GM19035 (cell line): ENCODE data around the gene RIT1.
"Not testable (repeated sequence)": the region's sequence is repeated elsewhere in the genome, so short reads cannot be mapped to it uniquely, and the experiment has no call there.

Experiments used
- ATAC-seq: cut with Tn5 transposase; IDR thresholded peaks from one replicate; pipeline ENCODE4 v1.9.1; 2021; ENCODE audit not compliant: unreplicated experiment

Gene RIT1

DNA sequence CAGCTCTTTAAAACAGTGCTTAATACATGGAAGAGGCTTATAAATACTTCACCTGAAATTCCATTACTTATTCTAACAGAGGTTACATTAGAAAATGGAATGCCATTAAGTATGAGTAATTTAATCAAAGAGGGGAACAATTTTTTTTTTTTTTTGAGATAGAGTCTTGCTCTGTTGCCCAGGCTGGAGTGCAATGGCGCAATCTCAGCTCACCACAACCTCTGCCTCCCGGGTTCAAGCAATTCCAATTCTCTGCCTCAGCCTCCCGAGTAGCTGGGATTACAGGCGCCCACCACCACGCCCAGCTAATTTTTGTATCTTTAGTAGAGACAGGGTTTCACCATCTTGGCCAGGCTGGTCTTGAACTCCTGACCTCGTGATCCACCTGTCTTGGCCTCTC lies 15.5 kb downstream of the RIT1 start:
- not testable (repeated sequence) for ATAC-seq

DNA sequence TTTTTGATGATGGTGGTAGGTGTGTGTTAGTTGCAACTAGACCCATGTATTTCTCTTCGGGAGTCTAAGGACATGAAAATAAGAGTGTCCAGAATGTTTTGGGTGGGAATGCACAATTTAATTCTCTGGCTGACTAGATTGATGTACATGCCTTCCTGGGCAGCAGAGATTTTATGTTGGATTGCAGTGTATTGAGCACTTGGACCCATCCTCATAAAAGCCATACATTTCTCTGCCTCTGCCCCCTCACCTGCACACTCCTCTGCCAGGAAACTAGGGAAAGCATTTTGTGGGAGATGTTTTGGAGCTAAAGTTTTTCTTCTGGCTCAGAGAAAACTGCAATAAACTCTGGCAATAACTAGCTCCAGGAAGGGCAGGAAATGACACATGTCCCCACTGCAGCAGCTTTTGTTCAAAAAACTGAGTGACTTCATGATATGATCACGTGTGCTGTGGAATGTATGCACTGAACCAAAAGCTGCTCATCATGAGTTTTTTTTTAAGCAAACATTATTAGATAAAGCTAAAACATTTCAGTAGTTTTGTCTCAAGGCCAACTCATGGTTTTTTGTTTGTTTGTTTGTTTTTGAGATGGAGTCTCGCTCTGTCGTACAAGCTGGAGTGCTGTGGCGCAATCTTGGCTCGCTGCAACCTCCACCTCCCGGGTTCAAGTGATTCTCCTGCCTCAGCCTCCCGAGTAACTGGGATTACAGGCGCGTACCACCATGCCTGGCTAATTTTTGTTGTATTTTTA lies 17.6 kb downstream of the RIT1 start:
- no peak for ATAC-seq

DNA sequence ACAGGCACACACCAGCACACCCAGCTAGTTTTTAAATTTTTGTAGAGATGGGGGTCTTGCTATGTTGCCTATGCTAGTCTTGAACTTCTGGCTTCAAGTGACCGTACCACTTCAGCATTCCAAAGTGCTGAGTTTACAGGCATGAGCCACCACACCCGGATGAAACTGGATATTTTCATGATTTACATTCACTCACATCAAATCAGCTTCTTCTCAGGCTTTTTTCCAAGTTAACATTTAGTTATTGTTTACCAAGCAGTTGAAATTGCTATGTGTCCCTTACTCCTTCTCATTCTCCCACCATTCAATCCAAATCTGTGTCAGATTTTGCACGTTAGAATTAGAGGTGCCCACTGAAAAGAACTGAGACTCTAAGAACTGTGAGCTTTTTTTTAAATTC lies 18.4 kb downstream of the RIT1 start:
- ATAC-seq: no peak

DNA sequence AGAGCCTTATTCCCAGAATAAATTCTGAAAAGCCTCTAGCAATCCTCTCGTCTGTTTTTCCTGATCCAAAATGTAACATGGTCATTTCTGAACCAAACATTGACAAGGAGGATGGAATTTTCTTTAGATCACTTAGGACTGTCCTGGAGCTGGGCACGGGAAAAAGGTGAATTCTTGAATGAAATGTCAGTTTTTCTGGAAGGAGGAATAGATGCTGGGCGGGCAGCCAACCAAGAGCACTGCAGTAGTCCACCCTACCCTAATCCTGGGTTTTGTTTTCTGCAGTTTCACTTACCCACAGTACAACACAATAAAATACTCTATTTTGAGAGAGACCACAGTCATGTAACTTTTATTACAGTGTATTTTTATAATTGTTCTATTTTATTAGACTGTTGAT lies 20.9 kb downstream of the RIT1 start:
- no peak for ATAC-seq

DNA sequence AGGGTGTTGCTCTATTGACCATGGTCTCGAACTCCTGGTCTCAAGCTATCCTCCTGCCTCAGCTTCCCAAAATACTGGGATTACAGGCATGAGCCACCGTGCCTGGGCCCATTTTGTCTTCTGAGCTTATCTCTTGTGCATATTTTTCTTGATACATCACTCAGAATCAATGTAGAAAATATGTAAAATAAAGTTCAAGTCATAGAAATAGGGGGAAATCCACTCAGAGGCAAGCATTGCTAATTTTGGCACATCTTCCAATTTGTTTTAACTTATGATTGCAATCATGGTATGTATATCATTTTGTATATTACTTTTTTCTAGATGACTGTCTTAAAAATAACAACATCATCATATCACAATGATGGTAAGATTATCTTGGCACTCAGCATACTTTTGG lies 21.6 kb downstream of the RIT1 start:
- no peak for ATAC-seq

DNA sequence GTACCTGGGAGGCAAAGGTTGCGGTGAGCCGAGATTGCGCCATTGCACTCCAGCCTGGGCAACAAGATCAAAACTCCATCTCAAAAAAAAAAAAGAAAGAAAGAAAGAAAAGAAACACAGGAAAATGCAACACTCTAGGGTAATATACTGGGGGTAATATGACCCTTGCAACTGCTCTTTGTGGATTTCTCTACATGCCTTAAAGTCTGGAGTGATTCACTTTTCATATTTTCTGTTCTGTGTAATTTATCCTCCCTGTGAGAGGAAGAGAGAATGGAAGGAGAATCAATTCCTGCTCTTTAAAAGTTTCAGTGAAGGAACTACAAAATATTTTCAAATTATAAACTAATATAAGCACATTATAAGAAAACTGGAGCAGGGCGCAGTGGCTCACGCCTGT lies 22.7 kb downstream of the RIT1 start:
- no peak for ATAC-seq

DNA sequence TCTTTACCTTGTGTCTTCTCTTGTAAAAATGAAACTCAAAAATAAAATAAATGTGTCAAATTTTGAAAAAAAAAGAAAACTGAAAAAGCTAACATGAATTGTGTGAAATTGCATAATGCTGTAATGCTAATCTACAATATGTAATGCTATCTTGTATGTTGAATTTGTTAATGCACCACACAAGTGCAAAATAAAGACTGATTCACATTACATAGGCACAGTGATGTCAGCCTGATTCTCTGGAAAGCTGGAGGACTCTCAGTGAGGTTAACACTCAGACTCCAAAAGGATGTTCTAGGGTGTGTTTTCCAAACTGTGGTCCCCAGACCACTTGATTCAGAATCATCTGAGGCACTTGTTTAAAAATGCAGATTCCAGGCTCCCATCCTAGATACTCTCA lies 26.2 kb downstream of the RIT1 start:
- no peak for ATAC-seq

DNA sequence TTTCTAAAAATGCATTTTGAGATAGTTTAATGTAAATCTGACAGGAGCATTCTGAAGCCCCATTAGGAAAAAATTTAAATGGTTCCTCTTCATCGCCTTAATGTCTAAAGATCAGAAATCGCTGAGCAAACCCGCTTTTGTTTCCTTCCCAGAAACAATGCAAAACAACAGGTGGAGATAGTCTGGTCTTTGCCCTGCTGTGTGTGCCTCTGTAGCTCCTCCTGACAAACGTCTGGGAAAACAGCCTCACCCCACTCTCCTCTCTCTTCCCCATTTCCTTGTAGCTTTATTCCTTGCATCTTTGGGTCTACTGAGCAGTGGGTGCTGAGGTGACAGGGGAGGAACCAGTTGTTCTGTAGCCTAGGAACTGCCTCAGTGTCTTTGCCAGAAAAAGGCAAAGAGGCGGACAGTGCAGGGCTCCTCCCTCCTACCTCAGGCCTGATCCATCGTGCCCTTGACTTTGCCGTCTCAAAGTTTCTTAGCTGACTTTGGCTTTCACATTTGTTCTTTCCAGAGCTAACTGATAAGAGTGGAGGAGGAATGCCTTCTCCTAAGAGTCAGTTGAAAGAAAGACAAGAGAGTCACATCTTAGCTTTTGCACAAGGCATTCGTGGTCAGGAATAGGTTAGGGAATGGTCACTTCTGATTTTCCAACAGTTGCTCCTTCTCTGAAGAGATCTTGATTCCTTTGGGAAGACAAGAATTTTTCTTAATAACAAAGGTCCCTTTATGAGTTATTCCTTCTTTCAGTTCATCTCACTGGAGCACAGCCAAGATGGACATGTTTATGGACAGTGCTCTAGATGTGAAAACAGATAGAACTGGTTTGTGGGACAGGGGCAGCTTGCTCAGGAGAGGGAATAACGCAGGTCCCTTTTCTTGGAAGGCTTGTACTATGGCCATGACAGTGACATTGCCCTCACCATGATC lies 26.9 kb downstream of the RIT1 start:
- ATAC-seq: no peak

DNA sequence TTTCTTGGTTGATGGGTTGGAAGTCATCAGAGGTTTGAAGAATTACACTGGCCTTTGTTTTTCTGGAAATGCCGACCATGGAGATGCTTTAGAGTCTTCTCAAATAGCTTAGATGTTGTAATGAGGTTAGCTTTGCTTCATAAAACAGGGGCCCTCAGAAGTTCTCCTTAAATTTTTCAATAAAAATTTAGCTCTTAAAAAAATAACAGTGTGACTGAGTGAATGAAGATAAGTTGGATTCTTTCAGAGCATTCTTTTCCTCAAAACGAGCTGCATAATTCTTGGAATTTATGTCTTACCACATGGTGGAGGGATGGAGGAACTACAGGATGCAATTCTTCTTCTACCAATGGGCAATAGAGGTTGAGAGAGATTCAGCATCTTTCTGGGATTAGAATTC lies 28.4 kb downstream of the RIT1 start:
- ATAC-seq: no peak

DNA sequence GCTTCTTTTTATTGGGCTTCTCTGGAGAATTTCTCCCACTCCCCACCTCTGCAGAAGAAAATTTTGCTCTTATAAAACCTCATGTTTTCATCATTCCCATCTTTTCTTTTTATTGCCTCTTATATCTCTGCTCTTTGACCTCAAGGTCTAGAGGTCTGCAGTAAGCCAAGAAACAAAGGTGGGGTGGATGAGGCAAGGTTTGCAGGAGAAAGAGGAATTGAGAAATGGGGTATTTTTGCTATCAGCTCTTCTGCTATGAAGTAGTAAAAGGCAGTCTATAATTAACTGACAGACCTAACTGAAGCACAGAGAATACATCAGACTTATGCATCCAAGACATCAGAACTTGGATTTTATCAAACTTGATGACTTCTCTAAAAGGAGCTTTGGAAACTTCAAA lies 28.9 kb downstream of the RIT1 start:
- no peak for ATAC-seq

DNA sequence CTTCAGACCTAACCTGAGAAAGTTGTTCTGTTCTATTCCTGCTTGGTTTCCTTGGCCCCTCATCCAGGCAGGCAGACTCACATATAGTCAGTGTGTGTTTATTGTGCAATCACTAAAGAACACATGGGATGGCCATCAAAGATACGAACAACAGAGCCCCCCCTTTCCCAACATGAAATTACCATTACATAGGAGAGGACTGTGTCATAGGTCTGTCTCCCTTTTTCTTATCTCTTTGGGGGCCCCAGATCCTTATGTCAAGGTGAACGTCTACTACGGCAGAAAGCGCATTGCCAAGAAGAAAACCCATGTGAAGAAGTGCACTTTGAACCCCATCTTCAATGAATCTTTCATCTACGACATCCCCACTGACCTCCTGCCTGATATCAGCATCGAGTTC lies 30.2 kb downstream of the RIT1 start:
- no peak for ATAC-seq

DNA sequence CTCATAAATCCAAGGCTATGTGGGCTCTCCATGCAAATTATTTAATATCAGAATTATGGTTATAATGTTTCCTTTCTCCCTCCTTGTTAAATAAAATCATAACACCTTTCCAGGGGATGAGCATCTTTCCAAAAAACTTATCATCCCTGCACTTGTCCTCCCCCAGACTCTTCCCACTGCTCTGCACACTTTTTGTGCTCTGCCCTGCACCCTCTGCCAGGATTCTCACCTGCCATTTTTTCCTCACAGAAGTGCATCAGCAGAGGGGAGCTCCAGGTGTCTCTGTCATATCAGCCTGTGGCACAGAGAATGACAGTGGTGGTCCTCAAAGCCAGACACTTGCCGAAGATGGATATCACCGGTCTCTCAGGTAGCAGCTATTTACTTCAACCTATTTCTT lies 30.9 kb downstream of the RIT1 start:
- no peak for ATAC-seq

DNA sequence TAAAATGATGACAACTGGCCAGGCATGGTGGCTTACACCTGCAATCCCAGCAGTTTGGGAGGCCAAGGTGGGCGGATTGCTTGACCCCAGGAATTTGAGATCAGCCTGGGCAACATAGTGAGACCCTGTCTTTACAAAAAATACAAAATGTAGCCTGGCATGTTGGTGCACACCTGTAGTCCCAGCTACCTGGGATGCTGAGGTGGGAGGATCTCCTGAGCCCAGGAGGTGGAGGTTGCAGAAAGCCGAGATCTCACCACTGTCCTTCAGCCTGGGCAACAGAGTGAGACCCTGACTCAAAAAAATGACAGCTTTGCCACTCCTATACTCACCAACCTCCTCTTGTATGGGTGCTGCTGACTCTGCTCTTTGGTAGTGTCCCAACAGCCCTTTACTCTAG lies 33.2 kb downstream of the RIT1 start:
- ATAC-seq: no peak

DNA sequence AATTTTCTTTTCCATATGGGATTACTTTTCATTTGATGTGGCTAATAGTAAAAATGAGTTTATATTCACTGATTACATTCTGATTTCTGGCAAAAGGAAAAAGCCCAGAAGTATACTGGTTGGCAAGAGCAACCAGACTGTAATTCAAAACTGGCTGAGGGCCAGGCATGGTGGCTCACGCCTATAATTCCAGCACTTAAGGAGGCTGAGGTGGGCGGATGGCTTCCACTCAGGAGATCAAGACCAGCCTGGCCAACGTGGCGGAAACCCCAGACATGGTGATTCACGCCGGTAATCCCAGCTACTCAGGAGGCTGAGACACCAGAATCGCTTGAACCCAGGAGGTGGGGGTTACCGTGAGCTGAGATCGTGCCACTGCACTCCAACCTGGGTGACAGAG lies 37.3 kb downstream of the RIT1 start:
- no peak for ATAC-seq

DNA sequence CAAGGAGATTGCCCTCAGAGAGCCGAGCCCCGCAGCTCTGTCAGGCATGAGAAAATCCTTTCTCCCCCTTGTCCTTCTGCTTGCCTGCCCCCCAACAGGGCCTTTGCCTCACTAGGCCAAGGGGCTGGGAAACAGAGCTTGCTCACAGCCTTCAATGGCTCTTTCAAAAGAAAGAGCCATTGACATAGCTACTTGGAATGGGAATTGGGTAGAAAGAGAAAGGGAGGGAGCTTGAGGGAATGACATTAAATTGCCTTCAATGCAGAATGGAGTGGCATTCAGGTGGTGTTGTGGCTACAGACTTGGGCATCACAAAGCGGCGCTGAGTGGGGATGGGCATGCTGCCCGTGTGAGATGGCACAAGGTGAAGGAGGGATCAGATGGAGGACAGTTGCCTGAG lies 38.6 kb downstream of the RIT1 start:
- ATAC-seq: no peak

DNA sequence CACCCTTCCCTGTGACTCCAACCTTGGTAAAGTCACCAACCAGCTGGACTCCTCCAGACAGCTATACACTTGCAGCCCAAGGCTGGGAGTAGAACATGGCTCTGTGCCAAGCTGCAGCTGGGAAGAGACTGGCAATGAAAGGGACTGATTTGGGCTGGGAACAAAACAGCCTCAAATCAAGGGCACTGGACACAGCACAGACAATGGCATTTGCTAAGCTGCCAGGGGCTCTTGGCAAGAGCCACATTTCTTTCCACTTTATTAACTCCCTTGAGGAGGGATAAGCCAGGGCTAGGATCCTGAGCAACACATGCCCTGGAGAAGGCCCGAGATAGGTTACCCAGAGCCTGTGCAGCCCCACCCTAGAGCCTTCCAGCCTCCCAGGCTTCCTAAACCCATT lies 39.8 kb downstream of the RIT1 start:
- ATAC-seq: no peak

DNA sequence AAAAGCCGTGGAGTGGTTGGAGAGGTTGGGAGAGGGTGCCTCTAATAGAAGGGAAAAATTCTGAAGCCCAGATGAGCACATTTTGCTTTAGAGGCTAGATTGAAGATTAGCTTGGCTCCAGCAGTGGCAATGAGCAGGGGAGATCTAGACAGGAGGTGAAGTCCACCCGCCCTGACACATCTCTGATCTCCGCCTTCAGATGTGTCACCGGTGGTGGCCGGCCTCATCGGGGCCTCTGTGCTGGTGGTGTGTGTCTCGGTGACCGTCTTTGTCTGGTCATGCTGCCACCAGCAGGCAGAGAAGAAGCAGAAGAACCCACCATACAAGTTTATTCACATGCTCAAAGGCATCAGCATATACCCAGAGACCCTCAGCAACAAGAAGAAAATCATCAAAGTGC lies 43.4 kb downstream of the RIT1 start:
- no peak for ATAC-seq

DNA sequence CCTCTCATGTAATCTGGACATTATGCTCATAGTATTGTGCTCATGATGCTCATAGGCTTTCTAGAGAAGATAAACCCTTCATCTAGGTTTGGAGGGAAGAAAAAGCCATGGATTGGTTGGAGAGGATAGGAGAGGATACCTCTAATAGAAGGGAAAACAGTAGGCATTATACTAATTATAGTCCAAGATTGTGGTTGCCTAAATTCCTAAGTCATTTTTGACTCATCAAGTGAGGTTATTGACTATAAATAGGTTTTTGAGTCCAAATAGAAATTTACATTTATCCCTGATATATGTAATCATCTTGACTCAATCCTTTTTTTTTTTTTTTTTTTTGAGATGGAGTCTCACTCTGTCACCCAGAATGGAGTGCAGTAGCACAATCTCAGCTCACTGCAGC lies 46.8 kb downstream of the RIT1 start:
- ATAC-seq: no peak

DNA sequence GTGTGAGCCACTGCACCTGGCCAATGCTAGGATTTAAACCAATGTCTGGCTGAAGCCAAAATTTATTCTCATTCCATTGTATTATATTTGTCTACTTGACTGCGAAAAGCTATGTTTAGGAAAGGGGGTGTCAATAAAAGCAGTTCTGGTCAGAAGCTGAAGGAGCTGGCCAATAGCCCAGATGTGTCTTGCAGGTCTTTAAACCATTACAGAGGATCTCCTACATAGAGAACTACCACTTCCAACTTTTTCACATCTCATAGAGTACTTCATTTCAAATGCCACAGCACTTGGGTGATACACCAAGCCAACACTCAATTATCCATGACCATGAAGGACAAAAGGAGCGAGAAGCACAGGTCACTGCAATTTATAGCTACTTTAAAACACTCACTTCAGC lies 49.3 kb downstream of the RIT1 start:
- no peak for ATAC-seq

DNA sequence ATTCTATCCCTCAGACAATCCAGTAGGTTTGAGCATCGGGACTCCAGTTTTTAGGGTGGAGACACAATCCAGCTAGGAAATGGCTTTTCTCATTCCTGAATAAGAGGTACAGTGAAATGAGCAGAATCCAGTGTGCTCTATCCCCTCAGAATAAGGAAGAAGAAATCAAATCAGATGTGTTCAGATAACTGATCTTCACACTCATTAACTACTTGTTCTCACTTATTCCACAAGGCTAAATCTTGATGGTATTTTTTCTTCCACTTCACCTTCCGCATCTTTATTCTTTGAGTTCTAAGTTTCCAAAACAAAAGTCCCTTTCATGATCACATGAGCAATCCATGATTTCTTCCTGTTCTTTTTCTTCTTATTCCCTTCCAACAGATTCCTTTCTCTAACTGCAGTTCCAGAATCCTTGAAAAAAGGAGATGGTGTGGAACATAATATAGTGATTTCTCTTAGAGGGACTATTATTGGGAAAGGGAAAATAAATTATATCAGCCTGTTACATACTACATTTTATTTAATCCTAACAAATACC lies 50.1 kb downstream of the RIT1 start:
- ATAC-seq: no peak

DNA sequence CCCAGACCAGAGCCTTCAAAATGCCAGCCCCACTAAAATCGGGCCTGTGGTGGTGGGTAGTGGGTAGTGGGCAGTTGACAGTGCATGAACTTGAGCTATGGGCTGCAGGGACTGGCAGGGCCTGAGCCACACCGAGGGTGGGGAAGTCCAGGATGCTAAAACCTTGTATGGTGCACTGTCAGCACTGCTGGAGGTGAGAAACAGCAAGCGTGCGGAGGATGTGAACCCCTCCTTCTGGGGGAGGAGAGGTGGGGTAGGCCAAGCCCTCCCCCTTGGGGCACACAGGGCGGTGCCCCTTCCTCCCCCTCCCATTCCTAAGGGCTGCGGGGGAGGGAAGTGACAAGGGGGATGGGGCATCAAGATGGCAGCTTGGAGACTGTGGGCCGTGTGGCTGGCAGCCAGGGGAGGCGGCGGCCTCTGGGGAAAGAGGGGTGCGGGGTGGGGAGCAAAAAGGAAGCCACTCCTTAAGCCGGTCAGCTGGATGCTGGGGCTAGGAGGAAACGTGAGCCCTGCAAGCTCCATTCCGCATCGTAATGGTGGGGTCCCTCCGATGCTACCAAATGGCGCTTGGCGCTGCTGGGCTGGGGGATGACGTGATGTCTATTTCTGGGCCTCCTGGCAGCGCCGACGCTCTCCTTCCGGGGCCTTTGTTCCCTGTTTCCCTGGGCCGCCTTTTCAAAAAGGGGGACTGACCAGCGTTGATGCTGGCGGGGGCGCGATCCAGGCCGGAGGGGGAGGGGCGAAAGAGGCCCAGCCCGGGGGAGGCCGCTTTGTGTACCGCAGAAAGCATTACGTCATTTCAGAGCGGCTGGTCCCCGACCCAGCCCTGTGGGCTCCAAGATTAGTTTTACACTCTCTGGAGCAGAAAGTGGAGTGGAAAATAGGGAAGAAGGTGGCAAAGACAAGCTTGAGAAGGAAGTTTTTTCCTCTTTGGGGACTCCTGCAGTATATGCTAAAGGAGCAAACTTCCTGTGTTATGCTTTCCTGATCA lies 51.0 kb downstream of the RIT1 start:
- peak; percentile 25 for ATAC-seq
